A673 (cell line): Measurements from ENCODE around the gene MRGPRE.

Source experiments
- EZH2 ChIP-seq: fragments of 200-600 bp; sonication (generic); IDR thresholded peaks from 2 replicates; pipeline ENCODE4 v1.6.1; 2017; ENCODE audit warnings: borderline replicate concordance, low read depth, mild to moderate bottlenecking, mixed read lengths, antibody characterized with exemption, low read length; ENCODE audit not compliant: poor library complexity, severe bottlenecking
- TF ChIP-seq, protein P1 (sequence below): fragments of 300-800, 200-600 bp; sonication (generic); conservative IDR thresholded peaks from 2 replicates; pipeline ENCODE4 v1.5.1; 2017; ENCODE audit warnings: low read depth, mild to moderate bottlenecking, antibody characterized with exemption, low read length, moderate library complexity, mixed read lengths

DNA sequence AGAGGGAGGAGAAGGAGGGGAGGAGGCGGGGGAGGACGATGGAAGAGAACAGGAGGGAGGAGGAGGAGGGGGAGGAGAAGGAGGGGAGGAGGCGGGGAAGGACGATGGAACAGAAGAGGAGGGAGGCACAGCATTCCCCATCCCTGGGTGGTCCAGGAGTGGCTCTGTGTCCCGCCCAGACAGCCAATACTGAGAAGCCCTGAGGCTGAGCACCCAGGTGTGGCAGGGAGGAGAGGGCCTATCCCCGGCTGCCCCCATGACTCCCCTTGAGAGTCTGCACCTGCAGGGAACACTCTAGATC is 717 bp downstream of the MRGPRE start:
- no peak for TF ChIP-seq EZH2
- TF ChIP-seq, protein P1, sequence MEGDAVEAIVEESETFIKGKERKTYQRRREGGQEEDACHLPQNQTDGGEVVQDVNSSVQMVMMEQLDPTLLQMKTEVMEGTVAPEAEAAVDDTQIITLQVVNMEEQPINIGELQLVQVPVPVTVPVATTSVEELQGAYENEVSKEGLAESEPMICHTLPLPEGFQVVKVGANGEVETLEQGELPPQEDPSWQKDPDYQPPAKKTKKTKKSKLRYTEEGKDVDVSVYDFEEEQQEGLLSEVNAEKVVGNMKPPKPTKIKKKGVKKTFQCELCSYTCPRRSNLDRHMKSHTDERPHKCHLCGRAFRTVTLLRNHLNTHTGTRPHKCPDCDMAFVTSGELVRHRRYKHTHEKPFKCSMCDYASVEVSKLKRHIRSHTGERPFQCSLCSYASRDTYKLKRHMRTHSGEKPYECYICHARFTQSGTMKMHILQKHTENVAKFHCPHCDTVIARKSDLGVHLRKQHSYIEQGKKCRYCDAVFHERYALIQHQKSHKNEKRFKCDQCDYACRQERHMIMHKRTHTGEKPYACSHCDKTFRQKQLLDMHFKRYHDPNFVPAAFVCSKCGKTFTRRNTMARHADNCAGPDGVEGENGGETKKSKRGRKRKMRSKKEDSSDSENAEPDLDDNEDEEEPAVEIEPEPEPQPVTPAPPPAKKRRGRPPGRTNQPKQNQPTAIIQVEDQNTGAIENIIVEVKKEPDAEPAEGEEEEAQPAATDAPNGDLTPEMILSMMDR: no peak
